HFF-Myc (cell line): Measurements from ENCODE around the gene TNIK.

Experiments
- DNase-seq: peaks from one replicate; pipeline ENCODE4 v3.0.0-alpha.2; 2011; ENCODE audit warnings: low read depth; ENCODE audit errors: extremely low read depth
- H3K4me3 ChIP-seq: replicated peaks from 2 replicates; pipeline ENCODE4 v1.5.1; 2011; ENCODE audit warnings: low read depth, mild to moderate bottlenecking, control low read depth, low read length
- CTCF ChIP-seq: IDR thresholded peaks from 2 replicates; pipeline ENCODE4 v1.5.1; 2012; ENCODE audit warnings: mild to moderate bottlenecking, low read depth, low read length, control low read depth; ENCODE audit errors: missing control alignments

TNIK gene

GRCh38 chr3:171472552-171472951 lies 12.3 kb upstream of the TNIK start:
- no peak for DNase-seq
- no peak for TF ChIP-seq CTCF
- no peak overlapping the region for H3K4me3 ChIP-seq

- no peak for DNase-seq
- no peak overlapping the region for H3K4me3 ChIP-seq
- no peak for TF ChIP-seq CTCF
These were observed 10.6 kb upstream of the TNIK start for GRCh38 chr3:171470714-171471227.

- DNase-seq: no peak
- no peak for TF ChIP-seq CTCF
These were observed 9.2 kb upstream of the TNIK start for GRCh38 chr3:171469376-171469775.

GRCh38 chr3:171468296-171468906 lies 8.2 kb upstream of the TNIK start:
- H3K4me3 ChIP-seq: no peak overlapping the region
- DNase-seq: no peak
- no peak for TF ChIP-seq CTCF

More at GRCh38 chr3:171469376-171469775, 9.2 kb upstream of the TNIK start:
- no peak overlapping the region for H3K4me3 ChIP-seq

DNA sequence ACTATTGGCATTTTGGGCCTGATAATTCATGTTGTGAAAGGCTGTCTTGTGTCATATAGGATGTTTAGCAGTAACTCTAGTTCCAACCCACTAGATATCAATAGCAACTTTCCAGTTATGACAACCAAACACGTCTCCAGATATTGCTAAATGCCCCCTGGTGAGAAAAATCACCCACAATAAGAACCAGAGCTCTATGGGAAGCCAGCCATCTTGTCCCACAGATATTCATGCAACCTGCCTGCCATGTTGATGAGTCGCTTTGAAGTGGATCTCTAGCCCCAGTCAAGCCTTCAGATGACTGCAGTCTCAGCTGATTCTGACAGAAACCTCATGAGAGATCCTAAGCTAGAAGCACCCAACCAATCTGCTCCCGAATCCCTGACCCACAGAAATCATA lies 5.6 kb upstream of the TNIK start:
- no peak overlapping the region for H3K4me3 ChIP-seq
- DNase-seq: no peak
- TF ChIP-seq CTCF: no peak

GRCh38 chr3:171464462-171464861 lies 4.3 kb upstream of the TNIK start:
- H3K4me3 ChIP-seq: no peak overlapping the region
- TF ChIP-seq CTCF: no peak
- DNase-seq: no peak

GRCh38 chr3:171462224-171462623 lies 2.0 kb upstream of the TNIK start:
- DNase-seq: no peak
- H3K4me3 ChIP-seq: no peak overlapping the region
- no peak for TF ChIP-seq CTCF
